NCI-H2196 treated with DMSO at 0.1 percent for 48 hours (cell line): Measurements from ENCODE around the gene EFHC2.
"Not testable (repeated sequence)": the region's sequence is repeated elsewhere in the genome, so short reads cannot be mapped to it uniquely, and the experiment has no call there.

ENCODE experiments used
- DNase-seq: peaks from one replicate; lab custom pipeline; 2025; ENCODE audit not compliant: unreplicated experiment; lab: John Stamatoyannopoulos, UW

The EFHC2 gene

GRCh38 chrX:44303119-44303518 is 40.4 kb downstream of the EFHC2 start:
- no peak for DNase-seq

GRCh38 chrX:44299177-44299576 is 44.3 kb downstream of the EFHC2 start:
- DNase-seq, result no peak

- DNase-seq, result no peak
Measured at GRCh38 chrX:44291468-44292092, 51.9 kb downstream of the EFHC2 start.

- no peak for DNase-seq
Measured at GRCh38 chrX:44290718-44291117, 52.8 kb downstream of the EFHC2 start.

- DNase-seq, result no peak
Measured at GRCh38 chrX:44282753-44283152, 60.7 kb downstream of the EFHC2 start.

- DNase-seq, result no peak
Measured at GRCh38 chrX:44280116-44280515, 63.4 kb downstream of the EFHC2 start.

GRCh38 chrX:44274096-44274495 is 69.4 kb downstream of the EFHC2 start:
- DNase-seq, result no peak

- no peak for DNase-seq
Measured at GRCh38 chrX:44267861-44268260, 75.6 kb downstream of the EFHC2 start.

- no peak for DNase-seq
Measured at GRCh38 chrX:44267116-44267515, 76.4 kb downstream of the EFHC2 start.

- DNase-seq, result no peak
Measured at GRCh38 chrX:44265559-44265958, 77.9 kb downstream of the EFHC2 start.

- DNase-seq, result no peak
Measured at GRCh38 chrX:44264936-44265335, 78.5 kb downstream of the EFHC2 start.

GRCh38 chrX:44261286-44261685 is 82.2 kb downstream of the EFHC2 start:
- no peak for DNase-seq

- no peak for DNase-seq
Measured at GRCh38 chrX:44260609-44261008, 82.9 kb downstream of the EFHC2 start.

GRCh38 chrX:44255742-44256141 is 87.7 kb downstream of the EFHC2 start:
- not testable (repeated sequence) for DNase-seq

GRCh38 chrX:44253575-44253942 is 89.9 kb downstream of the EFHC2 start:
- no peak for DNase-seq

GRCh38 chrX:44252688-44253574 is 90.5 kb downstream of the EFHC2 start:
- DNase-seq, result not testable (repeated sequence)

GRCh38 chrX:44247468-44247867 is 96.0 kb downstream of the EFHC2 start:
- DNase-seq, result no peak

GRCh38 chrX:44246826-44247225 is 96.6 kb downstream of the EFHC2 start:
- no peak for DNase-seq

GRCh38 chrX:44245733-44246132 is 97.7 kb downstream of the EFHC2 start:
- DNase-seq, result no peak

GRCh38 chrX:44244008-44244407 is 99.5 kb downstream of the EFHC2 start:
- DNase-seq, result peak; percentile 4

- no peak for DNase-seq
Measured at GRCh38 chrX:44241546-44241945, 101.9 kb downstream of the EFHC2 start.

- no peak for DNase-seq
Measured at GRCh38 chrX:44240036-44240435, 103.4 kb downstream of the EFHC2 start.

GRCh38 chrX:44239036-44239435 is 104.4 kb downstream of the EFHC2 start:
- no peak for DNase-seq
